DMS114 treated with DMSO at 0.1 percent for 48 hours (cell line): ENCODE measurements around the gene FOXL2.

ENCODE experiments used
- DNase-seq: peaks from one replicate; lab custom pipeline; 2025; ENCODE audit not compliant: unreplicated experiment; lab: John Stamatoyannopoulos, UW

Gene FOXL2

GRCh38 chr3:138946663-138947494 is at the start of gene FOXL2, which contains the start of gene FOXL2NB:
TSS of gene FOXL2 (minus strand) at chr3:138947137. CDS start at chr3:138946722, 415 bp downstream.
TSS of gene FOXL2NB (plus strand) at chr3:138947217. CDS start at chr3:138947365, 148 bp downstream.
- DNase-seq = peak; percentile 68

GRCh38 chr3:138995706-138996105 is 48.8 kb upstream of the FOXL2 start:
- DNase-seq = no peak

GRCh38 chr3:138987181-138987580 is 40.2 kb upstream of the FOXL2 start:
- no peak for DNase-seq

GRCh38 chr3:138985932-138986331 is 39.0 kb upstream of the FOXL2 start:
- no peak for DNase-seq

GRCh38 chr3:138984816-138985215 is 37.9 kb upstream of the FOXL2 start:
- DNase-seq = no peak

GRCh38 chr3:138976047-138976446 is 29.1 kb upstream of the FOXL2 start:
- DNase-seq = no peak

GRCh38 chr3:138975351-138975750 is 28.4 kb upstream of the FOXL2 start:
- DNase-seq = no peak

- no peak for DNase-seq
Measured at GRCh38 chr3:138974462-138974861, 27.5 kb upstream of the FOXL2 start.

GRCh38 chr3:138972941-138973340 is 26.0 kb upstream of the FOXL2 start:
- DNase-seq = no peak

GRCh38 chr3:138971766-138972320 is 24.9 kb upstream of the FOXL2 start:
- no peak for DNase-seq

- no peak for DNase-seq
Measured at GRCh38 chr3:138964923-138965322, 18.0 kb upstream of the FOXL2 start.

GRCh38 chr3:138964264-138964663 is 17.3 kb upstream of the FOXL2 start:
- no peak for DNase-seq

GRCh38 chr3:138962854-138963560 is 16.1 kb upstream of the FOXL2 start:
- no peak for DNase-seq

- no peak for DNase-seq
Measured at GRCh38 chr3:138960417-138960852, 13.5 kb upstream of the FOXL2 start.

- DNase-seq = no peak
Measured at GRCh38 chr3:138950701-138951100, 3.8 kb upstream of the FOXL2 start.

GRCh38 chr3:138950006-138950644 is 3.2 kb upstream of the FOXL2 start:
- DNase-seq = no peak

- DNase-seq = no peak
Measured at GRCh38 chr3:138949445-138950005, 2.6 kb upstream of the FOXL2 start.

- DNase-seq = no peak
Measured at GRCh38 chr3:138949002-138949418, 2.1 kb upstream of the FOXL2 start.

- no peak for DNase-seq
Measured at GRCh38 chr3:138948371-138949001, 1.5 kb upstream of the FOXL2 start.

- DNase-seq = no peak
Measured at GRCh38 chr3:138947495-138948121, 671 bp upstream of the FOXL2 start.
